Ishikawa (cell line): ENCODE data around the gene RBM4.

Experiments
- CEBPB ChIP-seq: IDR thresholded peaks from 2 replicates; pipeline ENCODE4 v1.6.1; 2012
- CREB1 ChIP-seq: IDR thresholded peaks from 2 replicates; pipeline ENCODE4 v1.6.1; 2012; ENCODE audit warnings: low read depth
- EGR1 ChIP-seq: IDR thresholded peaks from 2 replicates; pipeline ENCODE4 v1.6.1; 2012
- EP300 ChIP-seq: IDR thresholded peaks from 2 replicates; pipeline ENCODE4 v1.6.1; 2012; ENCODE audit warnings: borderline replicate concordance
- RAD21 ChIP-seq: IDR thresholded peaks from 2 replicates; pipeline ENCODE4 v1.6.1; 2012; ENCODE audit warnings: low read depth
- REST ChIP-seq: IDR thresholded peaks from 2 replicates; pipeline ENCODE4 v1.6.1; 2012; ENCODE audit warnings: low read depth, mild to moderate bottlenecking
- TAF1 ChIP-seq: IDR thresholded peaks from 2 replicates; pipeline ENCODE4 v1.6.1; 2012; ENCODE audit warnings: low read depth, mild to moderate bottlenecking
- TEAD4 ChIP-seq: IDR thresholded peaks from 2 replicates; pipeline ENCODE4 v1.6.1; 2012
- YY1 ChIP-seq: IDR thresholded peaks from 2 replicates; pipeline ENCODE4 v1.6.1; 2012; ENCODE audit warnings: low read depth
- TF ChIP-seq, protein P1 (sequence below): IDR thresholded peaks from 2 replicates; pipeline ENCODE4 v1.6.1; 2012
- TF ChIP-seq, protein P2 (sequence below): IDR thresholded peaks from 2 replicates; pipeline ENCODE4 v1.6.1; 2012

DNA sequence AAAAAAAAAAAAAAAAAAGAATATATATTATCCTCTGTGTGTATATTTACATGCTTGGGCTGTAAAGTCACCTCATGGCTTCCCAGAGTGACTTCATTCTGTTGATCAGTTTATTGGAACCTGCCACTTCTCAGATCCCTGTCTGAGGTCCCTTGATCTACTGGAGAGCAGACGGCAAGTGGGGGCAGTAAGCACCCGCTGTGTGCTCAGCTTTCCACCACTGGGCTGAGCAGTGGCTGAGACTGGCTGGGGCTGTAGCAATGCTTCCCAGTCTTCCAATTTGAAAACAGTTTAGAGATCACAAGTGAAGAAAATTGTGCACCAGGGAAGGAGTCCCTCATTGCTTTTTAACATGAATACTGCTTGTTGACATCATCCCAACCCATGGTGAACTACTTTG lies 46.1 kb downstream of the RBM4 start:
- TF ChIP-seq EP300 (no peak), REST (no peak), CREB1 (no peak), CEBPB (no peak), EGR1 (no peak), YY1 (no peak), RAD21 (no peak), TAF1 (no peak), TEAD4 (no peak)
- TF ChIP-seq, protein P1, sequence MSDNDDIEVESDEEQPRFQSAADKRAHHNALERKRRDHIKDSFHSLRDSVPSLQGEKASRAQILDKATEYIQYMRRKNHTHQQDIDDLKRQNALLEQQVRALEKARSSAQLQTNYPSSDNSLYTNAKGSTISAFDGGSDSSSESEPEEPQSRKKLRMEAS = no peak
- TF ChIP-seq, protein P2, sequence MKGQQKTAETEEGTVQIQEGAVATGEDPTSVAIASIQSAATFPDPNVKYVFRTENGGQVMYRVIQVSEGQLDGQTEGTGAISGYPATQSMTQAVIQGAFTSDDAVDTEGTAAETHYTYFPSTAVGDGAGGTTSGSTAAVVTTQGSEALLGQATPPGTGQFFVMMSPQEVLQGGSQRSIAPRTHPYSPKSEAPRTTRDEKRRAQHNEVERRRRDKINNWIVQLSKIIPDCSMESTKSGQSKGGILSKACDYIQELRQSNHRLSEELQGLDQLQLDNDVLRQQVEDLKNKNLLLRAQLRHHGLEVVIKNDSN = no peak
